ENCODE results near the gene ADGRE1.
"Not testable (repeated sequence)": the region's sequence is repeated elsewhere in the genome, so short reads cannot be mapped to it uniquely, and the experiment has no call there.

ADGRE1 gene, protein sequence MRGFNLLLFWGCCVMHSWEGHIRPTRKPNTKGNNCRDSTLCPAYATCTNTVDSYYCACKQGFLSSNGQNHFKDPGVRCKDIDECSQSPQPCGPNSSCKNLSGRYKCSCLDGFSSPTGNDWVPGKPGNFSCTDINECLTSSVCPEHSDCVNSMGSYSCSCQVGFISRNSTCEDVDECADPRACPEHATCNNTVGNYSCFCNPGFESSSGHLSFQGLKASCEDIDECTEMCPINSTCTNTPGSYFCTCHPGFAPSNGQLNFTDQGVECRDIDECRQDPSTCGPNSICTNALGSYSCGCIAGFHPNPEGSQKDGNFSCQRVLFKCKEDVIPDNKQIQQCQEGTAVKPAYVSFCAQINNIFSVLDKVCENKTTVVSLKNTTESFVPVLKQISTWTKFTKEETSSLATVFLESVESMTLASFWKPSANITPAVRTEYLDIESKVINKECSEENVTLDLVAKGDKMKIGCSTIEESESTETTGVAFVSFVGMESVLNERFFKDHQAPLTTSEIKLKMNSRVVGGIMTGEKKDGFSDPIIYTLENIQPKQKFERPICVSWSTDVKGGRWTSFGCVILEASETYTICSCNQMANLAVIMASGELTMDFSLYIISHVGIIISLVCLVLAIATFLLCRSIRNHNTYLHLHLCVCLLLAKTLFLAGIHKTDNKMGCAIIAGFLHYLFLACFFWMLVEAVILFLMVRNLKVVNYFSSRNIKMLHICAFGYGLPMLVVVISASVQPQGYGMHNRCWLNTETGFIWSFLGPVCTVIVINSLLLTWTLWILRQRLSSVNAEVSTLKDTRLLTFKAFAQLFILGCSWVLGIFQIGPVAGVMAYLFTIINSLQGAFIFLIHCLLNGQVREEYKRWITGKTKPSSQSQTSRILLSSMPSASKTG

DNA sequence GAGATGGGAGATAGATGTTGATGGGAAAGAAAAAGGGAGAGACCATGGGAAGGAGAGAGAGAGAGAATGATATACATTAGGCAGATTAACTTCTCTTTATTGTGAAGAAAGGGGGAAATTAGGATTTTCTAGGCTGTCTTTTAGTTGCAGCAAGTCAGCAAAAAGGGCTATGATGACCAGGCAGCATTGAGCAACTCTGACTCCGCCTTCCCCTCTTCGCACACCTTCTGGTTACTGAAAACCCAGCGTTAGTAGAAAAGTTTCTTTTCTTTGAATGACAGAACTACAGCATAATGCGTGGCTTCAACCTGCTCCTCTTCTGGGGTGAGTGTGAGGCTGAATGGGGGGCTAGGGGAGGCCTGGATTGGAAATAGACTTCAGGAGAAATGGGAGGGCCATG lies at the start of gene ADGRE1:
Gene ADGRE1, plus strand, starts transcription at position 264 of the 400 bp plus-strand sequence. Its CDS starts 30 bp downstream, at position 294.
- DNase-seq (ENCODE audit: insufficient read length, low spot score) (no peak), FAIRE-seq (no peak)

DNA sequence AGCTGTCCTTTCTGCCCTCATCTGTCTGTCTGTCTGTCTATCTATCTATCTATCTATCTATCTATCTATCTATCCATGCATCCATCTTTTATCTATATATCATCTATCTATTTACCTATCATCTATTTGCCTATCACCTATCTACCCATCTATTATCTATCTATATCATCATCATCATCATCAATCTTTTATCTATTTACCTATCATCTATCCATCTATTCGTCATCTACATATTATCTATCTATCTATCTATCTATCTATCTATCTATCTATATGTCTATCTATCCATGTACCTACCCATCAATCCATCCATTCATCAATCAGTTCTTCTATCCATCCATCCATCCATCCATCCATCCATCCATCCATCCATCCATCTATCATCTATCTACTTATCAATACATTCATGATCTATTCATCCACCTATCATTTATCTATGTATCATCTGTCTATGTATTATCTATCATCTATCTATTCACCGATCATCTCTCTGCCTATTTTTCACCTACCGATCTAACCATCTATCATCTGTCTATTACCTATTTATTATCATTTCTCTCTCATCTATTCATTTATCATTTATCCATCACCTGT lies 49.2 kb upstream of the ADGRE1 start:
- no peak for DNase-seq (ENCODE audit: insufficient read length, low spot score)
- FAIRE-seq = no peak

DNA sequence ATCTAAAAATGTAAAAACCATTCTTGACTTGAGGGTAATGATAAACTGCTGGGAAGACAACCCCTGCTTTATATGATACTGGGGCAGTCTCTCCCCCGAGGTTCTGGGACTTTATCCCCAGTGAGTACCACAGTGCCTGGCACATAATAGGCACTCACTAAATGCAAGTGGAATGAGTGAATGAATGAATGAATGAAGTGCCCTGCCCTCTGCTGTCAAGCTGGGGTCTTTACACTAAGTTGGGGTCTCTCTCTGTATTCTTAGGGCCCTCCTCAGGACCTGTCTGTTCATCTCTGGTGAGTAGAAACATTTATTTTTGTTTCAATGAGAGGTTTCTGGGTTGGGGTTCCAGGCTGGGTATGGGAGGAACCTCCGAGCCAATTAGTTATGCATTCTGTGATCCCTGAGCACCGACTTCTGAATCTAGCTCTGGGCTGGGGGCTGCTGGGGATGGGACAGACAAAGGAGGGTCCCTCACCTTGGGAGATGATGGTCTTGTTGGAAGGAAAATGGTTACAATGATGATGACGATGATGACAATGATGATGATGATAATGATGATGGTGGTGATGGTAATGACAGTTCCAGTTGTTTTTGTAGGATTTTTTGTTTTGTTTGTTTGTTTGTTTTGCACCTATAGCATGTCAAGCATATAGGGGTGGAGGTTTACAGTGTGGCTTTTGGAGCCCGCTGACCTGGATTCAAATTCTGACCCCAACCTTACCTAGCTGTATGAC lies 44.3 kb upstream of the ADGRE1 start:
- DNase-seq (ENCODE audit: insufficient read length, low spot score) (no peak), FAIRE-seq (no peak)

- DNase-seq (ENCODE audit: insufficient read length, low spot score) (no peak), FAIRE-seq (no peak)
Observed at GRCh38 chr19:6847828-6848200, 39.6 kb upstream of the ADGRE1 start.

DNA sequence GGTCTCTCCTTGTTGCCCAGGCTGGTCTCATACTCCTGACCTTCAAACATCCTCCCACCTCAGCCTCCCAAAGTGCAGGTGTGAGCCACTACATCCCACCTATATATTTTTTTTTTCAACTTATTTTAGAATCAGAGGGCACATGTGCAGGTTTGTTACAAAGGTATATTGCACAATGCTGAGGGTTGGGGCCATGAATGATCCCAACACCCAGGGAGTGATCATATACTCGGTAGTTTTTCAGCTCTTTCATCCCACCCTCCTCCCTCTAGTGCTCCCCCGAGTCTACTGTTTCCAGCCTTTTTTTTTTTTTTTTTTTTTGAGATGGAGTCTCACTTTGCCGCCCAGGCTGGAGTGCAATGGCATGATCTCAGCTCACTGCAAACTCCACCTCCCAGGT lies 38.4 kb upstream of the ADGRE1 start:
- no peak for FAIRE-seq
- no peak for DNase-seq (ENCODE audit: insufficient read length, low spot score)

GRCh38 chr19:6849876-6850275 lies 37.5 kb upstream of the ADGRE1 start:
- no peak for FAIRE-seq
- DNase-seq (ENCODE audit: insufficient read length, low spot score) = no peak

GRCh38 chr19:6851359-6851758 lies 36.0 kb upstream of the ADGRE1 start:
- no peak for DNase-seq (ENCODE audit: insufficient read length, low spot score)

DNA sequence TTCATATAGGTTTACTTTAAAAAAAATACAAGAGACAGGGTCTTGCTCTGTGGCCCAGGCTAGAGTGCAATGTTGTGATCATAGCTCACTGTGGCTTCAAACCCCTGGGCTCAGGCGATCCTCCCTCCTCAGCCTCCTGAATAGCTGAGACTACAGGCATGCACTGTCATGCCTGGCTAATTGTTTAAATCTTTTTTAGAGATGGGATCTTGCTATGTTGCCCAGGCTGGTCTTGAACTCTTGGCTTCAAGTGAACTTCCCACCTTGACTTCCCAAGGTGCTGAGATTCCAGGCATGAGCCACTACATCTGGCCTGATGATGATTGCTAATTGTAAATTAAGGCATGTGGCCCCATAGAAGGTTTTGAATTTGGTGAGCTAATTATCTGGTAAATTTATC lies 35.4 kb upstream of the ADGRE1 start:
- FAIRE-seq = no peak
- no peak for DNase-seq (ENCODE audit: insufficient read length, low spot score)

More at GRCh38 chr19:6851359-6851758, 36.0 kb upstream of the ADGRE1 start:
- no peak for FAIRE-seq

GRCh38 chr19:6853868-6854267 lies 33.5 kb upstream of the ADGRE1 start:
- DNase-seq (ENCODE audit: insufficient read length, low spot score) (no peak), FAIRE-seq (no peak)

GRCh38 chr19:6854758-6855157 lies 32.6 kb upstream of the ADGRE1 start:
- DNase-seq (ENCODE audit: insufficient read length, low spot score) (no peak), FAIRE-seq (no peak)

- DNase-seq (ENCODE audit: insufficient read length, low spot score) = no peak
- FAIRE-seq = no peak
Observed at GRCh38 chr19:6856749-6857372, 30.5 kb upstream of the ADGRE1 start.

- no peak for DNase-seq (ENCODE audit: insufficient read length, low spot score)
- no peak for FAIRE-seq
Observed at GRCh38 chr19:6861683-6862286, 25.6 kb upstream of the ADGRE1 start.

- FAIRE-seq (peak; percentile 82), DNase-seq (ENCODE audit: insufficient read length, low spot score) (peak; percentile 93)
Observed at GRCh38 chr19:6862673-6863078, 24.7 kb upstream of the ADGRE1 start.

DNA sequence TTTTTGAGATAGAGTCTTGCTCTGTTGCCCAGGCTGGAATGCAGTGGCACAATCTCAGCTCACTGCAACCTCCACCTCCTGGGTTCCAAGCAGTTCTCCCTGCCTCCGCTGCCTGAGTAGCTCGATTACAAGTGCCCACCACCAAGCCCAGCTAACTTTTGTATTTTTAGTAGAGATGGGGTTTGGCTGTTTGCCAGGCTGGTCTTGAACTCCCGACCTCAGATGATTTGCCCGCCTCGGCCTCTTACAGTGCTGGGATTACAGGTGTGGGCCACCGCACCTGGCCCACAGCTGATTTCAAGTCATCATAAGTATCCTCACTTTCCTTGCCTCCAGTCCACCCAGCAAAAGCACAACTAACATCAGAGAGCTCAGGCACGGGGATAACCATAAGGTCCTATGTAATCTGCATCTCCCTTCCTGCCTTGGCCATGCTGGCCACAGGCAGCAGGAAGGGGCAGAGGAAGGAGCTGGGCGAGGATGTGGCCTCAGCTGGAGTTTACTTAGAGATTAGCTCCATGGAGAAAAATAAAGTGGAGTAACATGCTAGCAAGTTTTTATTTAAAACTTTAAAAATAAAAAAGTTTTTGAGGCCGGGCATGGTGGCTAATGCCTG lies 22.9 kb upstream of the ADGRE1 start:
- DNase-seq (ENCODE audit: insufficient read length, low spot score) = no peak
- no peak for FAIRE-seq

- no peak for DNase-seq (ENCODE audit: insufficient read length, low spot score)
- no peak for FAIRE-seq
Observed at GRCh38 chr19:6865849-6866248, 21.5 kb upstream of the ADGRE1 start.

DNA sequence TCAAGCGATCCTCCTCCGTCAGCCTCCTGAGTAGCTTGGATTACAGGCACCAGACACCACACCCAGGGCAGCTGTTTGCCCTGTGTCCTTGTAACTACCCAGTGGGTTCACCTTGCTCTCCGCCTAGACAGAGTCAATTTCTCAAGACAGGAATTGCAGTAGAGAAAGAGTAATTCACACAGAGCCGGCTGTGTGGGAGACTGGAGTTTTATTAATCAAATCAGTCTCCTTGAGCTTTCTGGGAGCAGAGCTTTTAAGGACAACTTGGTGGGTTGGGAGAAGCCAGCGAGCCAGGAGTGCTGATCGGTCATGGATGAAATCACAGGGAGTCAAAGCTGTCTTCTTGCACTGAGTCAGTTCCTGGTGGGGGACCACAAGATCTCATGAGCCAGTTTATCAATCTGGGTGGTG lies 20.6 kb upstream of the ADGRE1 start:
- DNase-seq (ENCODE audit: insufficient read length, low spot score) = no peak
- no peak for FAIRE-seq

DNA sequence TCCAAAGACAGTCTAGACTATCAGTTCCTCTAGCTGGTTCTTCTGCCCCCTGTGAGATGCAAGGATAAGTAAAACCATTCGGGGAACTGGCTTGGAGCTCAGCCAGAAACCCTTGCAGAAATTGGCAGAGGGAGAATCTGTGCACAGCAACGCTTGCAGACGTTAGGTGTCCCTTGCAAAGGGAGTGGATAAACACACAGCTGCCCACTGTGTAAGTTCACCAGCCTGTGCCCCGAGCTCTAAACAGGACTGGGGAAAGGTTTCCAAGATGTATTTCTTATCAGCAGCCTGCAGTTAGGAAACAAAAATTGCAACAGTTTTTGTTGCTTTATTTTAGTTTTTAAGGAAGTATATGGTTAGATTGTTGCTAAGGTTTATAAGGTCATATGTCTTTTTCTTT lies 19.0 kb upstream of the ADGRE1 start:
- DNase-seq (ENCODE audit: insufficient read length, low spot score) (no peak), FAIRE-seq (no peak)

- DNase-seq (ENCODE audit: insufficient read length, low spot score); FAIRE-seq: not testable (repeated sequence)
Observed at GRCh38 chr19:6869151-6869882, 18.1 kb upstream of the ADGRE1 start.
